PC-9 (cell line): ENCODE data around the gene ATP5ME. TPM values are rescaled to one million over a fixed set of nuclear protein-coding genes. Genes with fewer than 3 reads are reported as not detected.

Experiments
- BruUV-seq: library from RNA; stranded (reverse); fragments of 400-500 nt; replicated peaks from 2 replicates; lab custom pipeline; 2021; lab: Mats Ljungman, UMichigan
- CTCF ChIA-PET: fragments of 300-600 bp; sonication (Branson Sonifier 250); formaldehyde crosslinking; loops from one replicate; lab custom pipeline; 2022; ENCODE audit warnings: antibody characterized with exemption; lab: Charles Lee
- POLR2A ChIA-PET: fragments of 300-600 bp; sonication (Branson Sonifier 250); formaldehyde crosslinking; loops from one replicate; lab custom pipeline; 2022; ENCODE audit warnings: antibody characterized with exemption; ENCODE audit not compliant: unreplicated experiment; lab: Charles Lee
- DNase-seq, 2 experiments: peaks; one replicate each; pipeline versions ENCODE4 v3.0.0 to v3.0.0-alpha.2; 2015 to 2022; ENCODE audit warnings: mixed read lengths in 1 of 2
- H2AFZ ChIP-seq: fragments of 200-600 bp; sonication (generic); 2 replicates; pipeline ENCODE4 v1.8.1; 2017; ENCODE audit warnings: antibody characterized with exemption
- H3F3A ChIP-seq: fragments of 200-600 bp; sonication (generic); 2 replicates; pipeline ENCODE4 v1.8.1; 2017; ENCODE audit warnings: antibody characterized with exemption, mild to moderate bottlenecking, low read depth; ENCODE audit not compliant: insufficient read depth
- H3K27ac ChIP-seq: fragments of 200-600 bp; sonication (generic); 2 replicates; pipeline ENCODE4 v1.6.1; 2016; ENCODE audit warnings: mixed run types
- H3K27me3 ChIP-seq: fragments of 200-600 bp; sonication (generic); 2 replicates; pipeline ENCODE4 v1.6.1; 2016; ENCODE audit warnings: low read depth, mixed run types; ENCODE audit not compliant: insufficient read depth
- H3K36me3 ChIP-seq: fragments of 200-600 bp; sonication (generic); 2 replicates; pipeline ENCODE4 v1.6.1; 2016; ENCODE audit warnings: low read depth, mixed run types
- H3K4me1 ChIP-seq: fragments of 200-600 bp; sonication (generic); replicated peaks from 2 replicates; pipeline ENCODE4 v1.6.1; 2016; ENCODE audit warnings: mixed run types; ENCODE audit not compliant: insufficient read depth
- H3K4me2 ChIP-seq: fragments of 200-600 bp; sonication (generic); 2 replicates; pipeline ENCODE4 v1.6.1; 2017; ENCODE audit warnings: mixed run types
- H3K4me3 ChIP-seq: fragments of 200-600 bp; sonication (generic); 2 replicates; pipeline ENCODE4 v1.6.1; 2016; ENCODE audit warnings: mixed run types
- H3K79me2 ChIP-seq: fragments of 200-600 bp; sonication (generic); 2 replicates; pipeline ENCODE4 v1.6.1; 2017; ENCODE audit warnings: low read depth, mixed run types
- H3K9me2 ChIP-seq: fragments of 200-600 bp; sonication (generic); 2 replicates; pipeline ENCODE4 v1.8.1; 2017; ENCODE audit warnings: mild to moderate bottlenecking; ENCODE audit not compliant: insufficient read depth
- H3K9me3 ChIP-seq: fragments of 200-600 bp; sonication (generic); 2 replicates; pipeline ENCODE4 v1.8.1; 2016; ENCODE audit warnings: low read depth; ENCODE audit not compliant: insufficient read depth
- H4K20me1 ChIP-seq: fragments of 200-600 bp; sonication (generic); 2 replicates; pipeline ENCODE4 v1.8.1; 2017; ENCODE audit not compliant: insufficient read depth
- CTCF ChIP-seq: fragments of 200-600 bp; sonication (generic); conservative IDR thresholded peaks from 2 replicates; pipeline ENCODE4 v1.6.1; 2017; ENCODE audit warnings: mixed run types, antibody characterized with exemption, mild to moderate bottlenecking, moderate library complexity
- EZH2 ChIP-seq: fragments of 200-600 bp; sonication (generic); IDR thresholded peaks from 2 replicates; pipeline ENCODE4 v1.8.0; 2017; ENCODE audit warnings: antibody characterized with exemption, low read depth
- intact Hi-C: fragments of 100-400 bp; cut with micrococcal nuclease; formaldehyde crosslinking; loops from one replicate; pipeline ENCODE4 v1.10.0; 2022; ENCODE audit not compliant: unreplicated experiment
- total RNA-seq: library from RNA; stranded (reverse); gene quantifications from 2 replicates; pipeline ENCODE4 v1.2.3, GENCODE V29; 2021

Gene ATP5ME
- total RNA-seq, 1 experiment from 2014 or later = 334 TPM

GRCh38 chr4:634599-634985, 39.5 kb downstream of the ATP5ME start:
- no peak overlapping the region for H2AFZ ChIP-seq
- H4K20me1 ChIP-seq = no peaks in the 10 kb centered on the region
- H3K9me2 ChIP-seq = no peaks in the 10 kb centered on the region
- no peak for DNase-seq
- TF ChIP-seq CTCF = no peak
- no peak for TF ChIP-seq EZH2
- ChIA-PET POLR2A (no interaction called here), CTCF (no interaction called here)
- peaks cover 77% of the 10 kb centered on the region for H3K27me3 ChIP-seq
- H3K4me3 ChIP-seq = no peak overlapping the region
- no peaks in the 10 kb centered on the region for H3F3A ChIP-seq
- H3K9me3 ChIP-seq = no peaks in the 10 kb centered on the region
- no peaks in the 10 kb centered on the region for H3K36me3 ChIP-seq
- H3K4me2 ChIP-seq = no peak overlapping the region
- H3K4me1 ChIP-seq = no peaks in the 10 kb centered on the region
- no TSS peak for BruUV-seq
- no peak overlapping the region for H3K27ac ChIP-seq
- no peaks in the 10 kb centered on the region for H3K79me2 ChIP-seq
- intact Hi-C loops = no loop called here

- H3K79me2 ChIP-seq = no peaks in the 10 kb centered on the region
- no peaks in the 10 kb centered on the region for H3K9me2 ChIP-seq
- H3K27ac ChIP-seq = no peak overlapping the region
- ChIA-PET CTCF (no interaction called here), POLR2A (no interaction called here)
- H3K4me3 ChIP-seq = no peak overlapping the region
- no peaks in the 10 kb centered on the region for H3K4me1 ChIP-seq
- no peak overlapping the region for H2AFZ ChIP-seq
- no peak for DNase-seq
- H3K4me2 ChIP-seq = no peak overlapping the region
- H3F3A ChIP-seq = no peaks in the 10 kb centered on the region
- no peak for TF ChIP-seq CTCF
- TF ChIP-seq EZH2 = no peak
- H3K36me3 ChIP-seq = no peaks in the 10 kb centered on the region
- H3K27me3 ChIP-seq = peaks cover 77% of the 10 kb centered on the region
- no peaks in the 10 kb centered on the region for H4K20me1 ChIP-seq
- no TSS peak for BruUV-seq
- intact Hi-C loops = no loop called here
- H3K9me3 ChIP-seq = no peaks in the 10 kb centered on the region
These were observed 40.0 kb downstream of the ATP5ME start for GRCh38 chr4:633976-634598.

- BruUV-seq = no TSS peak
- no peaks in the 10 kb centered on the region for H3F3A ChIP-seq
- no peak for TF ChIP-seq CTCF
- no peak for TF ChIP-seq EZH2
- H3K9me2 ChIP-seq = no peaks in the 10 kb centered on the region
- no peak overlapping the region for H2AFZ ChIP-seq
- intact Hi-C loops = no loop called here
- H3K4me2 ChIP-seq = no peak overlapping the region
- H3K36me3 ChIP-seq = no peaks in the 10 kb centered on the region
- no peaks in the 10 kb centered on the region for H3K79me2 ChIP-seq
- H3K9me3 ChIP-seq = no peaks in the 10 kb centered on the region
- no peaks in the 10 kb centered on the region for H4K20me1 ChIP-seq
- no peaks in the 10 kb centered on the region for H3K4me1 ChIP-seq
- H3K27ac ChIP-seq = no peak overlapping the region
- peaks cover 82% of the 10 kb centered on the region for H3K27me3 ChIP-seq
- CTCF ChIA-PET = no interaction called here
- H3K4me3 ChIP-seq = no peak overlapping the region
- POLR2A ChIA-PET = no interaction called here
- DNase-seq = no peak
These were observed 40.7 kb downstream of the ATP5ME start for GRCh38 chr4:633406-633805.
